GM21423 (cell line): ENCODE data around the gene PPP1R14C.

Experiments
- ATAC-seq: cut with Tn5 transposase; IDR thresholded peaks from one replicate; pipeline ENCODE4 v1.9.1; 2021; ENCODE audit warnings: mild to moderate bottlenecking, moderate library complexity; ENCODE audit not compliant: unreplicated experiment

The PPP1R14C gene

DNA sequence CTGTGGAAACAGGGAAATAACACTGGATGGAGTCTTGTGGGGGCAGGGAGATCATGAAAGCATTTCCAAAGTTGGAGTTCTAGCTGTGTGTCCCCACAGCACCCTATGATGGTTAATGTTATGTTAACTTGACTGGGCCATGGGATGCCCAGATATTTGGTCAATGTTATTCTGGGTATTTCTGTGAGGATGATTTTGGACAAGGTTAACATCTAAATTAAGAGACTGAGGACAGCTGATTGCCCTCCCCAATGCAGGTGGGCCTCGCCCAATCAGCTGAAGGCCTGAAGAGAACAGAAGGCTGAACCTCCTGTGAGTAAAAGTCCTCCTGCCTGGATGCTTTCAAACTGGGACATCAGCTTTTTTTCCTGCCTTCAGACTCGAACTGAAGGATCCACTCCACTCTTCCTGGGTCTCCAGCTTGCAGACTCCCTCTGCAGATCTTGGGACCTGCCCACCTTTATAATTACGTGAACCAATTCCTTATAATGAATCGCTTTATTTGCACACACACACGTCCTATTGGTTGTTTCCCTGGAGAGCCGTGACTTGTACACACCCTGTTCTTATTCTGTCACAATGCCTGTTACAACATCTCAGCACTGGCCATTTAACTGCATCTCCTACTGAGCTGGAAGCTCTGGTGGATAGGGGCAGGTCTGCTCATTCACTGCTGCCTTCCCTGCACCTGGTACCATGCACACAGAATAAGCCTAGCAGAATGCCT is 126.4 kb downstream of the PPP1R14C start:
- no peak for ATAC-seq

DNA sequence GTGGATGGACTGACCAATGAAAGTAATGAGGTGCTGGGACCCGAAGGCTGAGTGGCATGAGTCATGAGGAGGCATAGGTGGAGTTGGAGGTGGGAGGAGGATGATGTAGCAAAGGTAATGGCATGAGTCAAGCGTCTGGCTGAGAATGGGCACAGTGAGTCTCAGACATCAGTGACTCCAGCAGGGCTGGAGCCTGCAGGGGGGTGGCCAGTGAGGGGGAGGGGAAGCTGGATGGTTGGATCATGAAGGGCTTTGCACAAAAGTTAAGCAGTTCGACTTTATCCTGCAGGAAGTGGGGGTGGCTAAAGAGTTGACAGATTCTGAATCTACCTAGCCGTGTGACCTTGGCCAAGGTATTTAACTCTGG is 127.0 kb downstream of the PPP1R14C start:
- ATAC-seq: no peak

DNA sequence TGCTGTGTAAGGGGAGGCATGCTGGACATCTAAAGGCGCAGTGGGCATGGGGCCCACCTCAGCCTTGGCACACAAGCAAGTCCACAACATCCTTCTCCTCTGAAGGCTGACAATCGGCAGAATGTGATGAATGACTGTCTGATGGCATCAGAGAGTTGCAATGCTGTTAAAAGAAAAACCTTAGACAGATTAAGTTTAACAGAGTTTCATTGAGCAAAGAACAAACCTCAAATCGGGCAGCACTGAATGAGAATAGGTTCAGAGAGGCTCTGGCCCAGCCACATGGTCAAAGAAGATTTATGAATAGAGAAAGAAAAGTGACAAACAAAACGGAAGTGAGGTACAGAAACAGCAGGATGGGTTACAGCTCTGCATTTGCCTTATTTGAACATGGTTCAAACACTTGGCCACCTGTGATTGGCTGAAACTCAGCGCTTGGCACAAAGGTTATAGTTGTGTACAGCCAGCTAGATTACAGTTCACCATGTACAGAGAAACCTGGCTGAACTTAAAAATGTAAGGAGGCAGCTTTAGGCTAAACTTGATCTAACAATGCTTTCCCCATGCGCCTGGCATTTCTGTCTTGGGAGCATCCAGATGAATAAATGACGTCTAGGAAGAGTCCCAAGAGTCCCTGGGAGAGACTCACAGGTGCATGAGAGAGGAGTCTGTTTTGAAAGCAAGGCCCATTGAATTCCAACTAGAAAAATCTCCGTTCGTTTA is 127.6 kb downstream of the PPP1R14C start:
- ATAC-seq: no peak

DNA sequence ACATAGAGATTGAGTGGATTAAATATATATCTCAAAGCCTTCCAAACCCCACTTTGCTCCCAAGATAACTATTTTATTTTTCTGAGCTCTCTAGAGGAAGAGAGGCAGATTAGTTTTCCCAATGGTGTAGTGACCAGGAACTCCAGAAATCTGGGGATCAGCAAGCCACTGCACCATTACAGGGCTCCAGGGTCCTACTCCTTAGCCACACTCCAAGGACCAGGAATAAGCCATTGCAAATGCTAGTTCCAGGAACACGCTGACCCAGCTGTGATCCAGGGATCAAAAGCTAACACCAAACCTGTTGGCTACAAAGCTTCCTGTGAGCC is 128.3 kb downstream of the PPP1R14C start:
- ATAC-seq: no peak

DNA sequence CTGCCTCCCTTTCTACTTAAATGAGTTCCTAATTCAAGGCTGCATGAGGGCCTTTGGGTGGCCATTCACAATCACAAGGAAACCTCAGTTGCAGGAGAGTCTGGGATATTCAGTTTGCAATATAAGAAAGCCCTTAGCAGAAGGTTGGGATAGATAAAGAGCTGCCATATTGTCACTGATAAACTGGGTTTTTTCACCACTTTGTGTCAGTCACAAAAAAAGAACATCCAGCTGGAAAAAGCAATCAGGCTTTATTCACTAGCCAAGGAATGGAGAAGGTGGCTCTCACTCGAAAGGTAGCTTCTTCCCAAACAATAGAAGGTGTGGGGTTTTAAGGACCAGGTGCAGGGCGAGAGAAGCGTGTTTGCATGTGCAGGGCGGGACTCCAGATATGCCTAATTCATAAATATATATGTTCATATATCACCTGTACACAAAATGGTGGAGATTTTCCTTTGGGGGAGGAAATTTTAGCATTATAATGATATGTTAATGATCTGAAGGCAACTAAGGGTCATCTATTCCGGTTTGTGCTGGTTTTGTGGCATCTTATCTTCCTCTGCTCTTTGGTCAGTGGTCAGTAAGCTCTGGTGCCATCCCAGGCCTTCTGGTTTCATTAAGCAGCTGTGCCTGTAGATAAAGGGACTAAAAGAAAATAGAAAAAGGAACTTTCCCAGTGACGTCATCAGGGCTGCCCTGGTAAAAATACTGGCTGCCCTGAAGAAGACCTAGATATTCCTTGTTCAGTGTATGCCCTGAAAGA is 128.8 kb downstream of the PPP1R14C start:
- no peak for ATAC-seq

DNA sequence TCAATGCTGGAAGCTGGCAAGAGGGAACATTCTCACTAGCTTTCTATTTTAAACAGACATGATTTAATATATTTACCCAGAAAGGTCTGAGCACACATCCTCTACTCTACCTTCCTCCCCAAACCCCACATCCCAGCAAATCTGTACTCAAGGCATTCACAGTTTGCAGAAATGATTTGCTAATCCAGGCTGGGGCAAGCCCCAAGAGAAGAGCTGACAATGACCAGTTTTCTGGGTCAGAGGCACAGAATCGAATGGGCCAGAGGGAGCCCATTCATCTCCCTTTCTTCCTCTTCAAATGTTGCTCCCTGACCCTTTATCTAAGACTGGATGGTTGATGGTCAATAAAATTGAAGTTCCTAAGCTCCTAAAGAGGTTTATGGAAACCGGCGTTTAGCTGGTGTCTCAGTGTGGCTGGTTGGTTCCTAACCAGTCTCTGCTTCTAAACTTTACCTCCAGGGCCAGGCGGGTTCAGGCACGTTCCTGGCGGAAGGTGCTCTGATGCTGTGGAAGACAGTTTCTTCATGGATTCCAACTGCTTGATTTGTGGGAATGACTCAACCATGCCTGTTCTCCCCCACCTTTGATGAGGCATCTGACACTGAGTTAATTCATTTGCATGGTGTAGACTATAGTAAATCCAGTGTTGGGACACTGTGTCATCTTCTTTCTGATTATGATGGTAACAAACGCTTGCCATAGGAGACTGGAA is 129.6 kb downstream of the PPP1R14C start:
- ATAC-seq: no peak

DNA sequence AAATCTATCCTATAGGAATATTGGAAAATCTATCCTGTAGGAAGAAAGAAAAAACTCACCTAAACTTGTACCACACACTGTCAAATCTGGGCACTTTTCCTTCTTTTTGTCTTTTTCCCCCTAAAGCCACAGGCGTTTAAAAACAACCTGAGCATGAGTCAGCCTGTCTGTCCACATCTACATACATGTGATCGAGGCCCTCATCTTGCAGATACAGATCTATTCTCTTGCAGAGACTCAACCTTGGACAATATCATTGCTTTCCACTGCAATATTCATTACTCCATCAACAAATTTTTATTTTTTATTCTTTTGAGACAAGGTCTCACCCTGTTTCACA is 130.1 kb downstream of the PPP1R14C start:
- no peak for ATAC-seq

DNA sequence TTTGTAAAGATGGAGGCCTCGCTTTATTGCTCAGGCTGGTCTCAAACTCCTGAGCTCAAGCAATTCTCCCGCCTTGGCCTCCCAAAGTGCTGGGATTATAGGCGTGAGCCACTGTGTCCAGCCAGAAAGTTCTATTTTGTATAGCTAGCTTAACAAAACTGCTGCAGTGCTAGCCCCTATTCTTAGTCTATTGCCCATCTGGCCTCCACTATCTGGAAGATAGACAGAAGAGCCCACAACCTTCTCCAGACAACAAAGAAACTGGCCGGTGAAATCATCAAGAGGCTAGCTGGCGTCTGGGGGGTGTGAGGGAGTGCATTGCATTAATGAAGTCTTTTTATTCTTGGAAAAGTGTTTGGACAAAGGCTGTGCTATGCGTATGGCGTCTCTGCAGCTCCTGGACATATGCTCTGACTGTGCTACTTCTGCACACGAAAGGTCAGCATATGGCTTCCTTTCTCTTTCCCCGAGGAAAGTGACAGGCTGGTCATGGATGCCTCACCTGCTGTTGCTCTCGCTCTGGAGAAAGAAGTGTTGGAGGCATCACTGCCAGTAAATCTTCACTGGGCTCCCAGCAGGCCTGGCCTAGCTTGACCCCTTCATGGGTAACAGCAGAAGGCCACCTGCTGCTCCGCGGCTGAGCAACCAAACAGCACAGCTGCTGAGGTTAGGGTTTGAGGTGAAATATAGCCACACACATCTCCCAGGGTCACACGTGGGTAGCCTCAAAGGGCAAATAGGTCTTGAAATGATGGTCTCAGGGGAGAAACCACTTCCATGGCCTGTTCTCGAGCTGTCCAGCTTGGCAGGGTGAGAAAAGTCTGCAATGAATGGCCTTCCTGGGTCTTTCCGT is 130.8 kb downstream of the PPP1R14C start:
- ATAC-seq: no peak

DNA sequence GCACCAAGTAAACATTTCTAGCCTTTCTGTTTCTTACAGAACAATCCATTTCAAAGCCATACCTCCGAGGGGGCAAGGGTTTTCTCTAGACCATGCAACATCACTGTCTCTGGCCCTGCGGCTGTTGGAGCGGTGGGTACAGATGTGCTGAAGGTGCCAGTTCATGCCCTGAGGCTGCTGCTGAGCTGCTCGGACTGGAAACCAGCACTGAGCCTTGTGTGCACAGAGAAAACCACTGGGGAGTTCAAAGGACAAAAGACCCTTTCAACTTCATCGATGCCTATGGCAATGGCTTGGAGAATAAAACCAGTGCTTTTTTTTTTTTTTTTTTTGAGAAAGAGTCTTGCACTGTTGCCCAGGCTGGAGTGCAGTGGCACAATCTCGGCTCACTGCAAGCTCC is 132.6 kb downstream of the PPP1R14C start:
- no peak for ATAC-seq

DNA sequence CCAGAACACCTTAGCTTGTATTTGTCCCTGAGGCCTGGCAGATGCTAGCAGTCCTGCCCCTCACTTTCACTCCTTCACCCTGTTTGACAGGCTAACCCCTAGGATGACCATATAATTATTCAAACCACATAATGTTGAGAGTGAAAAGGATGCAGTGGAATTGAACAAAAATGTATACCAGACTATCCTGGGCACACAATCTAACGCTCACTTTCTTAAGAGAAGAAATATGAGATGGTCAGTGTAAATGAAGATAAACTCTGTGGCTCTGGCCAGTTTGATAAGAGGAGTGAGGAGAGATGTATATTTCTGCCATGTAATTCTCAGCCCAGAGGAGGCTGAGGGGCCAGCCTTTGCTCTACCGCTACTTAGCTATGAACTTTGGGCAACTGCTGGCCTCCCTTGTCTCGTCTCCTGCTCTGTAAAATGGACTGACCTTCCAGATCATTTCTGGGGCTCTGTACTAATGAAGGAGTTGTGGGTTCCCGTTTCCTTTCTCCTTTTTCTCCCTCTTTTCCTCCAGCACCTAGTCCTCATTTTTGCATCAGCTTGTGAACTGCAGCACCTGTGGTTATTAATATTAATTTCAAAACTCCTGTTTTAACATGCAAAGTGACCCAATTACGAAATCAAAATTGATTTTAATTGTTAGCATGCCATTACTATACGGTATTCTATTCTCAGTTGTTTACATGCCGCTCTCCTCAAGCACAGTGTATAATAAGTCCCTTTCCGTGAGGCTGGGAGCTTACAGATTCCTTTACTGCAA is 133.5 kb downstream of the PPP1R14C start:
- ATAC-seq: no peak

DNA sequence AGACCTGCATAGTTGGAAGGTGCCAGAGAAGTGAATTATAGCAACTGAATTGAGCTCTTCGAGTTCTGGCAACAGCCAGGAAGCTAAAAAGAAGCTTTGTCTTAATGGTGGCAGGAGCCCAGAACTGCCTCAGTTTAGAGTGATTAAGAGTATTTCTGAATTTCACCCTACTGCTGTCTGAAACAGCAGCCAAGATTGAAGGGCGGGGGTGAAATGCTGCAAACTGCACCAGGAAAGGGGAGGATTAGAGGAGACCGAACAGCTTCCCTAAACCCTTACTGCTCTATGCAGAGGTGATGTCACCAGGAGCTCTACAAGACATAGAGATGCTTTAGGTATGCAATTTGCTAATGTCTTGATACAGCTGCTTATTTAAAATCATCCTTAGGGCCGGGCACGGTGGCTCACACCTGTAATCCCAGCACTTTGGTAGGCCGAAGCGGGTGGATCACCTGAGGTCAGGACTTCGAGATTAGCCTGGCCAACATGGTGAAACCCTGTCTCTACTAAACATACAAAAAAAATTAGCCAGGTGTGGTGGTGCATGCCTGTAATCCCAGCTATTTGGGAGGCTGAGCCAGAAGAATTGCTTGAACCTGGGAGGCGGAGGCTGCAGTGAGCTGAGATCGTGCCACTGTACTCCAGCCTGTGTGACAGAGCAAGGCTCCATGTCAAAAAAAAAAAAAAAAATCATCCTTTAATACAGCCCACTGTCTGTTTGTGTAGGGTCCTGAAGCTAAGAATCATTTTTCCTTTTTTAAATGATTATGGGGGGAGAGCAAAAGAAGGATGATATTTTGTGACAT is 134.3 kb downstream of the PPP1R14C start:
- ATAC-seq: no peak

DNA sequence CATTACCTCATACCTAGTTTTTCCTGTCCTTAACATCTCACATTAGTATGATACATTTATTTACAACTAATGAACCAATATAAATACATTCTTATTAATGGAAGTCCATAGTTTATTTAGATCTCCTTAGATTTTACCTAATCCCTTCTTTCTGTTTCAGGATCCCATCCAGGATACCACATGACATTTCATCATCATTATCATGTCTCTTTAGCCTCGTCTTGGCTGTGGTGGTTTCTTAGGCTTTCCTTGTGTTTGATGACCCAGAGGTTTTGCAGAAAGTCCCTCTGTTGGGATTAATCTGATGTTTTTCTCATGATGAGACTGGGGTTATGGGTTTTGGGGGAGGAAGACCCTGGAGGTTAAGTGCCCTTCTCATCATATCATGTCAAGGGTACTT is 136.7 kb downstream of the PPP1R14C start:
- no peak for ATAC-seq

DNA sequence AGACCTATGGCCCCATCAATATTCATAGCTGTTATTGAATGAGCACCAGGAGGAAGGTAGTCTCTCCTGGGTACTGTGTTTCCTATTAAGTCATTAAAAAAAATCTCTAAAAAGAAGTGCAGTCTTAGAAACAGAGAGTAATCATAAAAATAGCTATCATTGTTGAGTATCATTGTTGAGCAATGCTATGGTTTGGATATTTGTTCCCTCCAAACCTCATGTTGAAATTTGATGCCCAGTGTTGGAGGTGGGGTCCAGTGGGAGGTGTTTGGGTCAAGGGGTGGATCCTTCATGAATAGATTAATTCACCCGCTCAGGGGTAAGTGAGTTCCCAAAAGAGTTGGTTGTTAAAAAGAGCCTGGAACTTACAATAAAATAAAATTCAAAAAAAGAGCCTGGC is 137.9 kb downstream of the PPP1R14C start:
- no peak for ATAC-seq

DNA sequence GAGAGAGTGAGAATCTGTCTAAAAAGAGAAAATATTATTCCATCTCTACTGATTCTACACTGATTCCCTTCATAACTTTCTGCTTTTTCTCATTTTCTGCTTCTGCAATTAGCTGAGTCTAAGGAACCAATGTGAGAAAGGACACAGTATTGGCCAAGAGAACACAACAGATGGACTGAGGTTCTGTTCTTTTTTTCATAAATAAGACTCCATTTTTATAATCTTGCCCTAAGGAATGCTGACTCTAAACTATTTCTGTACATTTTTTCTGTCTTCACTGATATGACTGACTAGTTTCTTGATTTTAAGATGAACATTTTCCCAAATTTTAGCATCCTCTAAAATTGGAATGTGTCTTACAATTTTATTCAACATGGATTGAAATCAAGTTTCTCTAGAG is 138.9 kb downstream of the PPP1R14C start:
- no peak for ATAC-seq

DNA sequence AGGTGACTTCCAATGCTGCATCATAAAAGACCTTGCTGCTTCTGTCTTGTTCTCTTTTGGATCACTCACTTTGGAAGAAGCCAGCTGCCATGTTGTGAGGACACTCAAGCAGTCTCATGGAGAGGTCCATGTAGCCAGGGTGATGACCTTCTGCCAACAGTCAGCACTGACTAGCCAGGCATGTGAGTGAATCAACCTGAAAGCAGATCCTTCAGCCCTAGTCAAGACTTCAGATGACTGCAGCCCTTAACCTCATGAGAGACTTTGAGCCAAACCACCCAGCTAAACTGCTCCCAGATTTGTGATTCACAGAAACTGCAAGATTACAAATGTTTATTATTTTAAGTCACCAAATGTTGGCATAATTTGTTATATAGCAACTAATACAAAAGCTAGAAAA is 140.0 kb downstream of the PPP1R14C start:
- no peak for ATAC-seq

DNA sequence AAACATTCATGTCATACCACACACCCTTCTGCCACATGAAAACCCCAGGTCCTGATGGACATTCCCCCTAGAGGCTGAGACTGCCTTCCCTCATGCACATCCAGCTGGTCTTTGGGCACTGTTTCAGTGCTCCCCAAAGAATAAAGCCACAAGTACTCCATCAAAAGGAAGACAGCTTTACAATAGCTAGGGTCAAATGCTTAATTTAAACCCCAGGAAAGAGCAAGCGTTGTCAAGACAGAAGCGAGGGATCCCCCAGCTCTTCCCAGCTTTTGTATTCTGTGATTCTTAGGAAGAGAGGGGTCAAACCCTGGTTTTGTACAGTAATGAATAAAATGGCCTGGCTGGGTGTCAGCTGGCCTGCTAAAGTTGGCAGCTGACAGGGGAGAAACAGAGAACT is 143.6 kb downstream of the PPP1R14C start:
- no peak for ATAC-seq

DNA sequence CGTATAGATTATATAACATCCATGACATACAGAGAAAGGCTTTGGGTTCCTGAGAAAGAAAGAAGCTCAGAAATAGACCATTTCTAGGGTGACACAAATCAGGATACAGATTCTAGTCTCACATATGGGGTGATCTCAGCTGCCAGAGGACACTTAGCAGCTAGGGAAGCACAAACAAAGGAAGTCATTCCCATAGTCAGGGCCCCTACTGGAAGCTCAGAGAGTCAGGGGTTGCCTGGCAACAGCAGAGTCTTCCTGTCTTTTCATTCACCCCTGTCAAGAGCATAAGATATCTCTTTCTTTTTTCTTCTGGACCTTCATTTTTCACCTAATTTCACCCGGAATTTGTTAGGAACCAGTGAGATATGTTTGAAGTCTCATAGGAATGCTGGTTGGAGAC is 144.1 kb downstream of the PPP1R14C start:
- no peak for ATAC-seq

DNA sequence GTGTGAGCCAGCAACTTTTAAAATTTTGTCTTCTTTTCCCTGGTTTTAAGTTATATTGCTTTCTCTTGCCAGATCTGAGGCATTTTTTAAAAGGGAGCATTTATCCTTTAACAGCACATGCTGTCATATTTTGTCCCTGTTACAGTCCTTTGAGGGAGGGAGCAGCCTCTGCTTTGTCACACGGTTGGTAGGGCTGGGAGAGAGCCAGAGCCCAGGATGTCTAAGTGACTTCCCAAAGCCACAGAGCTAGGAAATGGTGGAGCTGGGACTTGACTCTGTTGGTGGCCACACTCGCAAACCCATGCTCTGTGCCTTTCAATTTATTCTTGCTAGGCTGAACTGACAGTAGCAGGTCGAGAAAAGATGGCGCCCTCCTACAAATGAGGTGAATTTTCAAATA is 145.6 kb downstream of the PPP1R14C start:
- no peak for ATAC-seq

DNA sequence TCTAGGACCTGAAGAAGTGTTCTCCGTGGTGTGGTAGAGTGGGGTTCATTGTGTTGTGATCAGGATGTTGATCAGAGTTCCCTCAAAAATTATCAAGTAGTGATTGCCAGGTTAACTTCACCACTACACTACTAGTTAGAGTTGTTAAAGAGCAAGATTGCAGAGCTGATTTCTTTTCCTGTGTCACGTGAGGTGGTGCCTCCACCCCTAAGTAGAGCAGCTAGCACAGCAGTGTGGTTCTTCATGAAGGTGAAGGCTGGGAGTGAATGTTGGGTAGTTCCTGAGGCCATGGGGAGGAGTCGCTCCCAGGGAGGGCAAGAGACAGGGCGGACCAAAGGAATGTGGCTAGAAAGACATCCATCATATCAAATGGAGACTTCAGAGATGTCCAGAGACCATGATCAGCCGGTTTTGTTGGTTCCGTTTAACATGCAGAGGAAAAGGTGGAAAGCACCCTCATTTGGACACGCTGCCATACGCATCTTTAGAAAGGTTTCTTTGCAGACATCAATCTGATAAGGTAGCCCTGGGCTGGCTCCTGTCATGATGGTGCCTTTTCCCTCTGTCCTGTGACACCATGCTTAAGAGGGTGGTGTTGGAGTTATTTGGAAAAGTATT is 146.7 kb downstream of the PPP1R14C start:
- no peak for ATAC-seq
